HUES64 (cell line): ENCODE data around the gene TFDP2.

Source experiments
- H3K27ac ChIP-seq: 2 replicates; pipeline ENCODE4 v1.7.0; 2013; ENCODE audit warnings: low read depth, low read length, inconsistent platforms
- H3K27me3 ChIP-seq: 2 replicates; pipeline ENCODE4 v1.6.1; 2013; ENCODE audit warnings: mild to moderate bottlenecking, low read length; ENCODE audit not compliant: insufficient read depth
- H3K36me3 ChIP-seq: 2 replicates; pipeline ENCODE4 v1.6.1; 2013; ENCODE audit warnings: mild to moderate bottlenecking, low read length; ENCODE audit not compliant: insufficient read depth
- H3K4me1 ChIP-seq: 2 replicates; pipeline ENCODE4 v1.6.1; 2013; ENCODE audit warnings: mild to moderate bottlenecking, low read length, moderate library complexity; ENCODE audit not compliant: insufficient read depth
- H3K4me3 ChIP-seq: 2 replicates; pipeline ENCODE4 v1.5.1; 2013; ENCODE audit warnings: mild to moderate bottlenecking, low read length, moderate library complexity
- H3K9ac ChIP-seq: 2 replicates; pipeline ENCODE4 v1.6.1; 2013; ENCODE audit warnings: mild to moderate bottlenecking, low read depth, low read length
- H3K9me3 ChIP-seq: 2 replicates; pipeline ENCODE4 v1.6.1; 2013; ENCODE audit warnings: low read depth, low read length; ENCODE audit not compliant: insufficient read depth
- WGBS: fragments of 150-250, 120-280 bp; methylation state at CpG from one replicate; pipeline ENCODE4 v1.1.7; 2013; ENCODE audit warnings: missing lambda C conversion rate; 5-methylcytosine and 5-hydroxymethylcytosine counted together

The TFDP2 gene

GRCh38 chr3:141895731-141896130, 253.6 kb downstream of the TFDP2 start:
- no peaks in the 10 kb centered on the region for H3K4me1 ChIP-seq
- no peak overlapping the region for H3K9ac ChIP-seq
- no peaks in the 10 kb centered on the region for H3K27me3 ChIP-seq
- 98% methylated on average over 3 of the region's 3 CpGs for WGBS
- H3K27ac ChIP-seq, result no peak overlapping the region
- peaks cover 21% of the 10 kb centered on the region; the same call in 1 of the 2 replicates for H3K9me3 ChIP-seq
- peaks cover 55% of the 10 kb centered on the region for H3K36me3 ChIP-seq
- H3K4me3 ChIP-seq, result no peak overlapping the region

DNA sequence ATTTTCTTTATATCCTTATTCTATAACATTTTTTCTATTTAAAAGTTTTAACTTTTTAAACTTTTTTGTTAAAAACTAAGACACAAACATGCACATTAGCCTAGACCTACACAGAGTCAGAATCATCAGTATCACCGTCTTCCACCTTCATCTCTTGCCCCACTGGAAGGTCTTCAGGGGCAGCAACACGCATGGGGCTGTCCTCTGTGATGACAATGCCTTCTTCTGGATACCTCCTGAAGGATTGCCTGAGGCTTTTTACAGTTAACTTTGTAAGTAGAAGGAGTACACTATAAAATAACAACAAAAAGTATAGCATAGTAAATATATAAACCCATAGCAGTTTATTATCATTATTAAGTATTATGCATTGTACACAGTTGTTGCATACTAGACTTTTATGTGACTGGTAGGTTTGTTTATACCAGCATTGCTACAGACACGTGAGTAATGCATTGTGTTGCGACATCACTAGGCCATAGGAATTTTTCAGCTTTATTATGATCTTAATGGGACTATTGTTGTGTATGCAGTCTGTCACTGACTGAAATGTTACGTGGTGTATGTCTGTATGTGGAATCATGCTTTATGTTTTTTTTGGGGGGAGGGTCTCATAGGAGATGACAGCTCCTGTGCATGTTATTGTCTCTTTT, 254.7 kb downstream of the TFDP2 start:
- H3K4me1 ChIP-seq, result no peaks in the 10 kb centered on the region
- H3K9ac ChIP-seq, result no peak overlapping the region
- H3K36me3 ChIP-seq, result peaks cover 50% of the 10 kb centered on the region
- H3K9me3 ChIP-seq, result peaks cover 16% of the 10 kb centered on the region; the same call in 1 of the 2 replicates
- H3K4me3 ChIP-seq, result no peak overlapping the region
- no peaks in the 10 kb centered on the region for H3K27me3 ChIP-seq
- no peak overlapping the region for H3K27ac ChIP-seq
- 96% methylated on average over 5 of the region's 5 CpGs for WGBS
